ENCODE measurements around the gene MMP14. TPM values are rescaled to one million over a fixed set of nuclear protein-coding genes. Genes with fewer than 3 reads are reported as not detected.
"Not testable (repeated sequence)": the region's sequence is repeated elsewhere in the genome, so short reads cannot be mapped to it uniquely, and the experiment has no call there.

Gene MMP14
- 100 to 1,000 TPM; 108 to 208 (median 166) TPM for total RNA-seq

DNA sequence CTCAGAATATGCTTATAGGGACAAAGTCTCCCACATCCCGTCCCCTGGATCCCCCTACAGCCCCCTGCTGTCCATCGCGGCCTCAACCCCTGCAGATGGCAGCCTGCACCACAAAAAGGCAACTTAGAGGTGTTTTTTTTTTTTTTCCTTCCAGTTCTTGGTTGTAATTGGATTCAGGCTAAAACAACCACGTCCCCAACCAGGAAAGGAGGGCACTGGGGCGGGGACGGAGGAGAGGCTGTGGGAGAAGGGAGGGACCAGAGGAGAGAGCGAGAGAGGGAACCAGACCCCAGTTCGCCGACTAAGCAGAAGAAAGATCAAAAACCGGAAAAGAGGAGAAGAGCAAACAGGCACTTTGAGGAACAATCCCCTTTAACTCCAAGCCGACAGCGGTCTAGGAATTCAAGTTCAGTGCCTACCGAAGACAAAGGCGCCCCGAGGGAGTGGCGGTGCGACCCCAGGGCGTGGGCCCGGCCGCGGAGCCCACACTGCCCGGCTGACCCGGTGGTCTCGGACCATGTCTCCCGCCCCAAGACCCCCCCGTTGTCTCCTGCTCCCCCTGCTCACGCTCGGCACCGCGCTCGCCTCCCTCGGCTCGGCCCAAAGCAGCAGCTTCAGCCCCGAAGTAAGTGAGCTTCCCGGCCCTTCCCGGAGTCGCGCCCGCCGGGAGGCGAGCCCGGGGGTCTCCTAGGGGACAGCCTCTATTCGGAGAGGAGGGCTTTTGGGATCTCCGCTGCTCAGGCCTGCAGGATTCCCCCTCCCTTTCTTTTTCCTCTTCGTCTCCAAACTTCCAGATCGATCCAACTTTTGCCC, at the start of gene MMP14:
MMP14 (plus strand) TSS at position 285 of the 813 bp plus-strand sequence; CDS start at position 518, 233 bp downstream.
- ATAC-seq (ENCODE audit: low FRiP score), result peak; percentile 62
- TF ChIP-seq, protein P1, sequence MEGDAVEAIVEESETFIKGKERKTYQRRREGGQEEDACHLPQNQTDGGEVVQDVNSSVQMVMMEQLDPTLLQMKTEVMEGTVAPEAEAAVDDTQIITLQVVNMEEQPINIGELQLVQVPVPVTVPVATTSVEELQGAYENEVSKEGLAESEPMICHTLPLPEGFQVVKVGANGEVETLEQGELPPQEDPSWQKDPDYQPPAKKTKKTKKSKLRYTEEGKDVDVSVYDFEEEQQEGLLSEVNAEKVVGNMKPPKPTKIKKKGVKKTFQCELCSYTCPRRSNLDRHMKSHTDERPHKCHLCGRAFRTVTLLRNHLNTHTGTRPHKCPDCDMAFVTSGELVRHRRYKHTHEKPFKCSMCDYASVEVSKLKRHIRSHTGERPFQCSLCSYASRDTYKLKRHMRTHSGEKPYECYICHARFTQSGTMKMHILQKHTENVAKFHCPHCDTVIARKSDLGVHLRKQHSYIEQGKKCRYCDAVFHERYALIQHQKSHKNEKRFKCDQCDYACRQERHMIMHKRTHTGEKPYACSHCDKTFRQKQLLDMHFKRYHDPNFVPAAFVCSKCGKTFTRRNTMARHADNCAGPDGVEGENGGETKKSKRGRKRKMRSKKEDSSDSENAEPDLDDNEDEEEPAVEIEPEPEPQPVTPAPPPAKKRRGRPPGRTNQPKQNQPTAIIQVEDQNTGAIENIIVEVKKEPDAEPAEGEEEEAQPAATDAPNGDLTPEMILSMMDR (IDR thresholded peaks at IDR 0.05), result no peak
- no peak for DNase-seq (ENCODE audit: low spot score)

DNA sequence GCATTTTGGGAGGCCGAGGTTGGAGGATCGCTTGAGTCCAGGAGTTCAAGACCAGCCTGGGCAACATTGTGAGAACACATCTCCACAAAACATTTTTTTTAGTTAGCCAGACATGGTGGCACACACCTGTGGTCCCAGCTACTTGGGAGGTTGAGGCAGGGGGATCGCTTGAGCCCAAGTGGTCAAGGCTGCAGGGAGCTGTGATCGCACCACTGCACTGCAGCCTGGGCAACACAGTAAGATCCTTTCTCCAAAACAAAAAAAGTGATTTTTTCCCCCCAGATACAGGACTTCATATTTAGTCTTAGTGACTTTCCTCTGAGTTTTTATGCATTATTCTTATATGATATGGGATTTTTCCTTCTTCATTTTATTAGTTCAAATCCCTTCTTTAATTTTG, 49.7 kb upstream of the MMP14 start:
- TF ChIP-seq, protein P1 (IDR thresholded peaks at IDR 0.05), result no peak
- ATAC-seq (ENCODE audit: low FRiP score) (no peak), DNase-seq (ENCODE audit: low spot score) (no peak)

DNA sequence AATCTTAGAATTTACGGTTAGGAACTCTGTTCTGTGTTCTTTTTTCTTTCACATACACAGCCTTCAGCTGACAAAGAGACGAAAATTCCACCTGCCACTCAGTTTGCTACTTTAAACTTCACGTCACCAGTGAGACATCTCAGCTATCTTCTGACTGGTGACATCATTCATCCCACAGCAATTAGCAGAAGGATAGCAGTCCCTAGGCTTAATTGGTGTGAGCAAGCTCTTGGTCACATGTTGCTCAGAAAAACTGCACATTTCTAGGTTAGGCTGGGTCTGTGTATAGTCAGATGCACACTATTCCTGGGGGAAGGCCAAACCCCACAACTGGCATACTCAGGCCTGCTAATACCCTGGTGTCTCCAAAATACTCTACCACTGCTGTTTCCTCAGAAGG, 45.1 kb upstream of the MMP14 start:
- ATAC-seq (ENCODE audit: low FRiP score) (no peak), DNase-seq (ENCODE audit: low spot score) (no peak)
- TF ChIP-seq, protein P1 (IDR thresholded peaks at IDR 0.05), result no peak

DNA sequence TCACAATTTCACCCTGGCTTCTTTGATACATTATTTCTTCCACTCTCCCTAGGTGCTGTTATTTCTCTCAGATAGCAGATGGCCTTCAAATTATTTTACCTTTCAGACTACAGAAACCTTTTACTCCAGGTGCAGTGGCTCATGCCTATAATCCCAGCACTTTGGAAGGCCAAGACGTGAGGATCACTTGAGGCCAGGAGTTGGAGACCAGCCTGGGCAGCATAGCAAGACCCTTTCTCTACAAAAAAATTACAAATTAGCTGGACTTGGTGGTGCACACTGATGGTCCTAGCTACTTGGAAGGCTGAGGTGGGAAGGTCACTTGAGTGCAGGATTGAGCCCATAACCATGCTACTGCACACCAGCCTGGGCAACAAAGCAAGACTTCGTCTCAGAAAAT, 44.2 kb upstream of the MMP14 start:
- TF ChIP-seq, protein P1 (IDR thresholded peaks at IDR 0.05), result no peak
- no peak for DNase-seq (ENCODE audit: low spot score)
- ATAC-seq (ENCODE audit: low FRiP score), result no peak

DNA sequence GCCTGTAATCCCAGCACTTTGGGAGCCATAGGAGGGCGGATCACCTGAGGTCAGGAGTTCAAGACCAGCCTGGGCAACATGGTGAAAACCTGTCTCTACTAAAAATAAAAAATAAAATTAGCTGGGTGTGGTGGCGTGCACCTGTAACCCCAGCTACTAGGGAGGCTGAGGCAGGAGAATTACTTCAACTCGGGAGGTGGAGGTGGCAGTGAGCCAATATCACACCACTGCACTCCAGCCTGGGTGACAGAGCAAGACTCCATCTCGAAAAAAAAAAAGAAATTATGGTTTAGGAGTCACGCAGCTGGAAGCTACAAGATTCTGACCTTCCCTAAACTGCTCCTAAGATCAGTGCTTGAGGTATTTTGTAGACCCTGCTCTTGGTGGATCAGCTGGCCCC, 42.8 kb upstream of the MMP14 start:
- not testable (repeated sequence) for DNase-seq (ENCODE audit: low spot score); ATAC-seq (ENCODE audit: low FRiP score)

DNA sequence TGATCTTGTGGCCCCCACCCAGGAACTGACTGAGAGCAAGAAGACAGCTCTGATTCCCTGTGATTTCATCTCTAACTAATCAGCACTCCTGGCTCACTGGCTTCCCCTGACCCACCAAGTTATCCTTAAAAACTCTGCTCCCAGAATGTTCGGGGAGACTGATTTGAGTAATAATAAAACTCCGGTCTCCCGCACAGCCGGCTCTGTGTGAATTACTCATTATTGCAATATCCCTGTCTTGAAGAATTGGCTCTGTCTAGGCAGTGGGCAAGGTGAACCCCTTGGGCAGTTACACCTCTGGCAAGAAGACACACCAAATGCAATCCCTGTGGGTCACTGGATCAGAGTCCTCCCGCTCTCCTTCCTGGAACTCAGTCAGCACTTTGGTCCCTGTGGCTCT, 42.4 kb upstream of the MMP14 start:
- ATAC-seq (ENCODE audit: low FRiP score) (no peak), DNase-seq (ENCODE audit: low spot score) (no peak)
- TF ChIP-seq, protein P1 (IDR thresholded peaks at IDR 0.05), result no peak

DNA sequence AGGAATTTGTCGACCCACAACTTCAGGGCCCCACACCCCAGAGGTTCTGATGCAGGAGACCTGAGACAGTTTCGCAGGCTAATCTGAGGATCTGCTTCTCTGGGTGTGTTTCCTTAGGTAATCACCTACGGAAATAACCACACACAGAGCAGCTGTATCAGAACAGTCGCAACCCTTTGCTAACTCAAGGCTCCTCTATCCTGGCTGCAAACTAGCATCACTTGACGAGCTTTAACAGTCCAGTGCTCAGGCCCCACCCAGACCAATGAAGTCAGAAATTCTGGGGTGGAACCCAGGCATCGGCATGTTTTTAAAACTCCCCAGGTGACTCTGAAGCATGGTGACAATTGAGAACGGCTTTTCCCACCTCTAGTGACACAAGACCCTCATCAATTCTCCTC, 41.8 kb upstream of the MMP14 start:
- TF ChIP-seq, protein P1 (IDR thresholded peaks at IDR 0.05), result no peak
- no peak for ATAC-seq (ENCODE audit: low FRiP score)
- no peak for DNase-seq (ENCODE audit: low spot score)

All from omental fat pad (tissue), 4 donors.